HepG2 (cell line): ENCODE measurements around the gene ARTN. TPM values are rescaled to one million over a fixed set of nuclear protein-coding genes. Genes with fewer than 3 reads are reported as not detected.

Source experiments
- ATAC-seq: fragments of 200-7000 bp; cut with Tn5 transposase; 3 replicates; pipeline ENCODE4 v1.9.1; 2020; ENCODE audit warnings: mild to moderate bottlenecking, moderate library complexity
- BruUV-seq: library from RNA; stranded (reverse); fragments of 400-500 nt; replicated peaks from 2 replicates; lab custom pipeline; 2021; lab: Mats Ljungman, UMichigan
- CTCF ChIA-PET: fragments of 300-600 bp; formaldehyde crosslinking; extraction: SDS; loops from one replicate; lab custom pipeline; 2021; ENCODE audit warnings: low total read pairs, inconsistent platforms, low intra/inter-chr PET ratio; lab: Yijun Ruan, JAX
- POLR2A ChIA-PET: fragments of 350-600 bp; sonication (Branson Sonifier 250); formaldehyde crosslinking; loops from one replicate; lab custom pipeline; 2020; ENCODE audit warnings: antibody characterized with exemption, inconsistent platforms; lab: Yijun Ruan, JAX
- DNase-seq: peaks from one replicate; pipeline ENCODE4 v3.0.0-alpha.2; 2015; ENCODE audit warnings: low spot score
- FAIRE-seq: peaks from 3 replicates; lab custom pipeline; 2011; peaks lifted over from hg19 to GRCh38; lab: Jason Lieb, UNC
- H2AFZ ChIP-seq: one replicate; pipeline ENCODE4 v1.6.1; 2011; ENCODE audit warnings: low read length, inconsistent platforms
- H3K27ac ChIP-seq: fragments of 300-600 bp; 3 replicates; pipeline ENCODE4 v1.8.0; 2011; ENCODE audit warnings: mixed run types, mild to moderate bottlenecking, mixed read lengths, low read length, inconsistent platforms; ENCODE audit not compliant: insufficient read depth; ENCODE audit errors: extremely low read length
- H3K27me3 ChIP-seq, 2 experiments: fragments of 200-600 bp in 1 of 2; 2 replicates in 1 of 2; 3 replicates in 1 of 2; pipeline versions ENCODE4 v1.6.0 to v1.8.0; 2011; ENCODE audit warnings: low read length in 2 of 2, mild to moderate bottlenecking in 2 of 2, moderate library complexity in 2 of 2, inconsistent platforms in 1 of 2; ENCODE audit not compliant: insufficient read depth in 2 of 2, control insufficient read depth in 1 of 2
- H3K36me3 ChIP-seq, 2 experiments: fragments of 200-600 bp in 1 of 2; replicated peaks in 1 of 2; 2 replicates in 1 of 2; 3 replicates in 1 of 2; pipeline versions ENCODE4 v1.5.1 to v1.8.0; 2011; ENCODE audit warnings: low read length in 2 of 2, inconsistent platforms in 1 of 2; ENCODE audit not compliant: insufficient read depth in 2 of 2, control insufficient read depth in 1 of 2
- H3K4me1 ChIP-seq: 2 replicates; pipeline ENCODE4 v1.5.1; 2012; ENCODE audit warnings: low read length, inconsistent platforms; ENCODE audit not compliant: insufficient read depth
- H3K4me2 ChIP-seq: 2 replicates; pipeline ENCODE4 v1.6.0; 2011; ENCODE audit warnings: low read depth, low read length, inconsistent platforms
- H3K4me3 ChIP-seq, 3 experiments: fragments of 200-600 bp in 1 of 3; sonication (generic), shearing (Covaris generic) in 1 of 3; replicated peaks in 1 of 3; 2 replicates each; pipeline ENCODE4 v1.5.1; 2011 to 2016; ENCODE audit warnings: low read length in 3 of 3, inconsistent platforms in 2 of 3, low read depth in 2 of 3, mild to moderate bottlenecking in 2 of 3, control low read depth in 1 of 3, mixed read lengths in 1 of 3; ENCODE audit not compliant: insufficient read depth in 1 of 3
- H3K79me2 ChIP-seq: one replicate; pipeline ENCODE4 v1.6.1; 2011; ENCODE audit warnings: low read length, inconsistent platforms; ENCODE audit not compliant: insufficient read depth
- H3K9ac ChIP-seq: 2 replicates; pipeline ENCODE4 v1.6.0; 2011; ENCODE audit warnings: mild to moderate bottlenecking, low read depth, low read length, inconsistent platforms; ENCODE audit not compliant: insufficient read depth
- H3K9me3 ChIP-seq: 2 replicates; pipeline ENCODE4 v1.5.1; 2012; ENCODE audit warnings: mild to moderate bottlenecking, low read length
- H4K20me1 ChIP-seq: 2 replicates; pipeline ENCODE4 v1.6.0; 2011; ENCODE audit warnings: inconsistent platforms, mild to moderate bottlenecking, low read length, moderate library complexity; ENCODE audit not compliant: insufficient read depth
- CREBL2 ChIP-seq: sonication (generic); formaldehyde crosslinking; IDR thresholded peaks from 2 replicates; pipeline ENCODE4 v1.8.1; 2023; ENCODE audit warnings: missing genetic modification reagents, mild to moderate bottlenecking, borderline replicate concordance
- FLYWCH1 ChIP-seq: sonication (generic); formaldehyde crosslinking; IDR thresholded peaks from 2 replicates; pipeline ENCODE4 v1.8.1; 2023; ENCODE audit warnings: mild to moderate bottlenecking, missing genetic modification reagents
- HOXA3 ChIP-seq: sonication (generic); formaldehyde crosslinking; IDR thresholded peaks from 2 replicates; pipeline ENCODE4 v1.5.0; 2020; ENCODE audit warnings: missing genetic modification reagents
- KDM5A ChIP-seq: fragments of 200-600 bp; sonication (generic); IDR thresholded peaks from 2 replicates; pipeline ENCODE4 v1.7.0; 2018; ENCODE audit warnings: antibody characterized with exemption, mild to moderate bottlenecking, low read length, borderline replicate concordance
- RBFOX2 ChIP-seq: fragments of 200-400 bp; formaldehyde crosslinking; IDR thresholded peaks from 2 replicates; pipeline ENCODE4 v1.6.1; 2017; ENCODE audit warnings: low read depth, mild to moderate bottlenecking, low read length
- ZBTB33 ChIP-seq: sonication (generic); formaldehyde crosslinking; IDR thresholded peaks from 2 replicates; pipeline ENCODE4 v1.4.0; 2020; ENCODE audit warnings: missing genetic modification reagents
- WGBS: methylation state at CpG from one replicate; pipeline ENCODE4 v1.1.6; 2017; ENCODE audit warnings: low lambda C conversion rate; 5-methylcytosine and 5-hydroxymethylcytosine counted together
- in situ Hi-C: cut with HindIII; loops from 2 replicates; pipeline ENCODE4 v1.10.0; 2017; ENCODE audit warnings: low pct_unique_long_range_greater_than_20kb; ENCODE audit not compliant: extremely low pct_ligation_motif_present
- intact Hi-C: fragments of 100-400 bp; cut with micrococcal nuclease; formaldehyde crosslinking; loops from one replicate; pipeline ENCODE4 v1.10.0; 2022; ENCODE audit not compliant: unreplicated experiment
- polyA plus RNA-seq, 8 experiments: library from polyadenylated mRNA; depleted of rRNA in 3 of 8; stranded (reverse) in 7 of 8; unstranded in 1 of 8; fragments of >200 nt; fragmentation: Illumina TruSeq in 4 of 8; extraction: Trizol in 4 of 8; gene quantifications; 2 replicates each; pipeline versions ENCODE4 v1.2.1 to v1.2.3, GENCODE V29; 2011 to 2016; ENCODE audit warnings: low read depth in 4 of 8, missing spikeins in 1 of 8, mixed read lengths in 1 of 8; ENCODE audit not compliant: insufficient read depth in 1 of 8
- total RNA-seq, 5 experiments: library from RNA; depleted of rRNA; stranded (reverse); fragments of >200 nt; fragmentation: Illumina TruSeq; extraction: Trizol; gene quantifications; 2 replicates each; pipeline ENCODE4 v1.2.3, GENCODE V29; 2016; ENCODE audit warnings: low read depth in 1 of 5

ARTN gene
- total and polyA plus RNA-seq, 2 of the 13 experiments (the other 11 are each of a cell fraction or from before 2014, with no cell fraction given), result 0.11 to 0.62 TPM

- H3K27me3 ChIP-seq, result no peaks in the 10 kb centered on the region
- no peaks in the 10 kb centered on the region for H3K9me3 ChIP-seq
- no peak for FAIRE-seq
- H3K9ac ChIP-seq, result no peak overlapping the region
- no peak overlapping the region for H3K4me2 ChIP-seq
- H3K36me3 ChIP-seq, result peaks cover 17 to 38% of the 10 kb centered on the region in 2 experiments; a peak in 4 of 5 replicates
- H2AFZ ChIP-seq, result no peak overlapping the region
- DNase-seq, result no peak
- no peak overlapping the region for H3K27ac ChIP-seq
- no peaks in the 10 kb centered on the region for H4K20me1 ChIP-seq
- no peak for ATAC-seq
- H3K4me3 ChIP-seq, result no peak overlapping the region
- in situ Hi-C loops, result no loop called here
- CTCF ChIA-PET, result no interaction called here
- intact Hi-C loops, result no loop called here
- no peak for TF ChIP-seq KDM5A
- TF ChIP-seq ZBTB33 (CRISPR knock-in tag), result peak; percentile 37; the same call in 1 of the 2 replicates
- no peak for TF ChIP-seq CREBL2
- 0 out of 2 replicates have a peak, but pooled peaks have one; percentile 11 for TF ChIP-seq RBFOX2
- no peak for TF ChIP-seq FLYWCH1 (CRISPR knock-in tag)
- no peak for TF ChIP-seq HOXA3
- TF ChIP-seq, all 625 proteins: peak for 2
- POLR2A ChIA-PET, result no interaction called here
- BruUV-seq, result no TSS peak
- Histone ChIP-seq H3K79me2 (peaks cover 29% of the 10 kb centered on the region), H3K4me1 (peaks cover 71% of the 10 kb centered on the region)
- WGBS, result 97% methylated on average over 7 of the region's 16 CpGs
These were observed 51.3 kb downstream of the ARTN start for GRCh38 chr1:43984855-43985254.
